Metanephros (tissue), 2 donors: ENCODE measurements around the gene GOLGA8S. TPM values are rescaled to one million over a fixed set of nuclear protein-coding genes. Genes with fewer than 3 reads are reported as not detected.

Source experiments
- small RNA-seq: library from RNA; depleted of rRNA; stranded (forward); fragments of <200 nt; gene quantifications from one replicate; pipeline ENCODE3, GENCODE V24; 2014; ENCODE audit warnings: low replicate concordance
- total RNA-seq: library from RNA; depleted of rRNA; stranded (reverse); fragments of >200 nt; gene quantifications from one replicate; pipeline ENCODE4 v1.2.3, GENCODE V29; 2014

GOLGA8S gene
- total RNA-seq = 0.12 TPM

GRCh38 chr15:23354448-23354847 lies at the start of gene GOLGA8S:
Gene GOLGA8S (plus strand): TSS chr15:23354748. CDS start chr15:23354810, 62 bp downstream.

GRCh38 chr15:23334096-23334495 lies 20.5 kb upstream of the GOLGA8S start, which contains the start of gene GOLGA6L26:
Gene GOLGA6L26 (minus strand): TSS chr15:23334196. CDS start chr15:23334135, 61 bp downstream.

Small RNA genes within 50 kb of the gene (small RNA-seq; reads per million reads assigned to genes)
- not detected for gene RN7SL536P

Other genes with a start within 250 kb of the GOLGA8S start
- not detected for gene GOLGA6L1, start 217.9 kb upstream of the GOLGA8S start, total RNA-seq
- not detected for gene GOLGA6L26, start 20.6 kb upstream of the GOLGA8S start, total RNA-seq
- not detected for gene GOLGA6L2, start 92.5 kb downstream of the GOLGA8S start, total RNA-seq
- 0.93 TPM for gene MKRN3, start 210.9 kb downstream of the GOLGA8S start, total RNA-seq